SH-SY5Y (cell line): Measurements from ENCODE around the gene GUK1.

Source experiments
- GATA2 ChIP-seq: IDR thresholded peaks from 2 replicates; pipeline ENCODE4 v1.6.1; 2011; ENCODE audit warnings: mild to moderate bottlenecking, low read depth, low read length
- GATA3 ChIP-seq: IDR thresholded peaks from 2 replicates; pipeline ENCODE4 v1.6.1; 2011; ENCODE audit warnings: low read depth, mild to moderate bottlenecking, low read length, moderate library complexity

DNA sequence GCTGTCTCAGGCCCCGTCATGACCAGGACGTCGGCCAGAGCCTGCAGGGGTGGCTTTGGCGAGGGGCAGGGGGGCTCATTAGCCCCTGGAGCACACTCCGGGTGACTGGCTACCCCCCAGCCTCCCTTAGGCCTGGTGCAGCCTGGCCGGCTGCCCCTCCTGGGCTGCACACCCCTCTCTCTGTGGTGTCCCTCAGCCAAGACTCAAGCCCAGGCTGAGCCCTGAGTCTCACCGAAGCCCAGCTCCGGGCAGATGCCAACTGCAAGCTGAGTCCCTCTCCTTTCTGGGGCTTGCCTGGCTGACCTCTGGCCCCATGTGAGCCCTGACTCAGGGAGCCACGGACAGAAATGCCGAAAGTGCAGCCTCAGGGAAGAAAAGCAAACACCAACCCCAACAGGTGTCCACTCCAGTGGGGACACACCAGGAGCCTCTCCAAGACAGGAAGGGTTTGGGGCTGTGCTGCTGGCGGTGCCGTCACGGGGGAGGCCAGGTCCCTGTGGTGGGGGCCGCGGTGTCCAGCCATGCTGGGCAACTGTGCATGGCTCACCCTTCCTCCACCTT is 20.2 kb downstream of the GUK1 start:
- TF ChIP-seq GATA3: no peak
- TF ChIP-seq GATA2: no peak
